ENCODE data around the gene CALHM2.
A peak's percentile ranks its signal among the peaks of the same experiment; 100 is the strongest.

The CALHM2 gene

GRCh38 chr10:103451831-103452505, at the start of gene CALHM2:
Gene CALHM2, minus strand, starts transcription at chr10:103452370. Its CDS starts 2,429 bp downstream, at chr10:103449941.
- Histone ChIP-seq H3K4me3 (peak within 1 kb of the TSS; percentile 83), H3K9me3 (no peaks in the 10 kb centered on the region), H3K9ac (peak within 1 kb of the TSS; percentile 84), H3K4me2 (peak within 1 kb of the TSS; percentile 100), H3K27me3 (no peaks in the 10 kb centered on the region), H4K20me1 (peaks cover 29% of the 10 kb centered on the region), H3K27ac (peak within 1 kb of the TSS; percentile 84), H3K4me1 (peaks cover 71% of the 10 kb centered on the region), H3K36me3 (peaks cover 30% of the 10 kb centered on the region)
- no peak for TF ChIP-seq Cebpa-rat (IDR thresholded peaks at IDR 0.05)

- Histone ChIP-seq H3K27me3 (peaks cover 15% of the 10 kb centered on the region), H3K4me2 (no peak overlapping the region), H3K36me3 (no peaks in the 10 kb centered on the region), H3K9me3 (no peaks in the 10 kb centered on the region), H3K4me1 (peaks cover 20% of the 10 kb centered on the region), H3K27ac (no peak overlapping the region), H3K4me3 (no peak overlapping the region), H4K20me1 (no peaks in the 10 kb centered on the region), H3K9ac (no peak overlapping the region)
- no peak for TF ChIP-seq Cebpa-rat (IDR thresholded peaks at IDR 0.05)
These were observed 49.0 kb upstream of the CALHM2 start for GRCh38 chr10:103501186-103501585.

GRCh38 chr10:103500481-103500880, 48.3 kb upstream of the CALHM2 start:
- Histone ChIP-seq H3K4me2 (no peak overlapping the region), H3K27me3 (peaks cover 23% of the 10 kb centered on the region), H3K36me3 (no peaks in the 10 kb centered on the region), H3K9ac (no peak overlapping the region), H4K20me1 (no peaks in the 10 kb centered on the region), H3K27ac (no peak overlapping the region), H3K4me3 (no peak overlapping the region), H3K9me3 (no peaks in the 10 kb centered on the region), H3K4me1 (peaks cover 20% of the 10 kb centered on the region)
- TF ChIP-seq Cebpa-rat (IDR thresholded peaks at IDR 0.05) = no peak

- H3K27ac ChIP-seq = no peak overlapping the region
- H3K9ac ChIP-seq = no peak overlapping the region
- no peaks in the 10 kb centered on the region for H3K9me3 ChIP-seq
- TF ChIP-seq Cebpa-rat (IDR thresholded peaks at IDR 0.05) = no peak
- peaks cover 3% of the 10 kb centered on the region for H4K20me1 ChIP-seq
- no peak overlapping the region for H3K4me3 ChIP-seq
- peaks cover 29% of the 10 kb centered on the region for H3K27me3 ChIP-seq
- no peak overlapping the region for H3K4me2 ChIP-seq
- no peaks in the 10 kb centered on the region for H3K36me3 ChIP-seq
- H3K4me1 ChIP-seq = peaks cover 18% of the 10 kb centered on the region
These were observed 47.7 kb upstream of the CALHM2 start for GRCh38 chr10:103499881-103500280.

- Histone ChIP-seq H3K9me3 (no peaks in the 10 kb centered on the region), H3K4me3 (no peak overlapping the region), H3K27me3 (peaks cover 36% of the 10 kb centered on the region), H3K27ac (no peak overlapping the region), H3K4me1 (peaks cover 17% of the 10 kb centered on the region), H3K9ac (no peak overlapping the region), H4K20me1 (peaks cover 11% of the 10 kb centered on the region), H3K4me2 (no peak overlapping the region; the same call in 1 of the 2 replicates), H3K36me3 (no peaks in the 10 kb centered on the region)
- TF ChIP-seq Cebpa-rat (IDR thresholded peaks at IDR 0.05) = no peak
These were observed 46.9 kb upstream of the CALHM2 start for GRCh38 chr10:103498936-103499638.

GRCh38 chr10:103497161-103497915, 45.2 kb upstream of the CALHM2 start:
- no peak overlapping the region for H3K4me2 ChIP-seq
- H3K36me3 ChIP-seq = no peaks in the 10 kb centered on the region
- TF ChIP-seq Cebpa-rat (IDR thresholded peaks at IDR 0.05) = no peak
- H3K4me3 ChIP-seq = no peak overlapping the region
- H3K27ac ChIP-seq = no peak overlapping the region
- H3K27me3 ChIP-seq = peaks cover 54% of the 10 kb centered on the region
- H3K9me3 ChIP-seq = no peaks in the 10 kb centered on the region
- H3K4me1 ChIP-seq = peaks cover 19% of the 10 kb centered on the region
- peaks cover 22% of the 10 kb centered on the region for H4K20me1 ChIP-seq
- H3K9ac ChIP-seq = no peak overlapping the region

- H3K9me3 ChIP-seq = no peaks in the 10 kb centered on the region
- H3K4me1 ChIP-seq = peaks cover 28% of the 10 kb centered on the region
- no peak for TF ChIP-seq Cebpa-rat (IDR thresholded peaks at IDR 0.05)
- H3K4me3 ChIP-seq = no peak overlapping the region
- no peak overlapping the region for H3K4me2 ChIP-seq
- H3K27me3 ChIP-seq = peaks cover 66% of the 10 kb centered on the region
- peaks cover 27% of the 10 kb centered on the region for H4K20me1 ChIP-seq
- no peaks in the 10 kb centered on the region for H3K36me3 ChIP-seq
- no peak overlapping the region for H3K9ac ChIP-seq
- no peak overlapping the region for H3K27ac ChIP-seq
These were observed 43.2 kb upstream of the CALHM2 start for GRCh38 chr10:103495321-103495720.

- Histone ChIP-seq H3K36me3 (no peaks in the 10 kb centered on the region), H3K9me3 (no peaks in the 10 kb centered on the region), H3K4me1 (peaks cover 30% of the 10 kb centered on the region), H4K20me1 (peaks cover 27% of the 10 kb centered on the region), H3K4me2 (peak overlapping the region; percentile 98), H3K27me3 (peaks cover 66% of the 10 kb centered on the region), H3K27ac (no peak overlapping the region), H3K4me3 (peak overlapping the region; percentile 72), H3K9ac (peak overlapping the region; percentile 45; the same call in 1 of the 2 replicates)
- TF ChIP-seq Cebpa-rat (IDR thresholded peaks at IDR 0.05) = no peak
These were observed 42.0 kb upstream of the CALHM2 start for GRCh38 chr10:103493916-103494877.

GRCh38 chr10:103493362-103493915, 41.3 kb upstream of the CALHM2 start, which contains the start of gene NEURL1:
Gene NEURL1, plus strand, starts transcription at chr10:103493705. Its CDS starts 683 bp downstream, at chr10:103494388.
- H3K27ac ChIP-seq = no peak within 1 kb of the TSS
- H3K4me2 ChIP-seq = peak within 1 kb of the TSS; percentile 98
- H4K20me1 ChIP-seq = peaks cover 27% of the 10 kb centered on the region
- peaks cover 66% of the 10 kb centered on the region for H3K27me3 ChIP-seq
- H3K4me1 ChIP-seq = peaks cover 30% of the 10 kb centered on the region
- no peaks in the 10 kb centered on the region for H3K36me3 ChIP-seq
- no peak for TF ChIP-seq Cebpa-rat (IDR thresholded peaks at IDR 0.05)
- no peaks in the 10 kb centered on the region for H3K9me3 ChIP-seq
- H3K4me3 ChIP-seq = peak within 1 kb of the TSS; percentile 72
- H3K9ac ChIP-seq = peak within 1 kb of the TSS; percentile 45; the same call in 1 of the 2 replicates
